CD4-positive, alpha-beta T cell (primary cell): ENCODE measurements around the gene ADAMTS20. TPM values are rescaled to one million over a fixed set of nuclear protein-coding genes. Genes with fewer than 3 reads are reported as not detected.

Source experiments
- ATAC-seq: fragments of 200-7000 bp; cut with Tn5 transposase; one replicate; pipeline ENCODE4 v1.10.0; 2022; ENCODE audit warnings: mild to moderate bottlenecking; ENCODE audit not compliant: poor library complexity
- CTCF ChIA-PET: fragments of 350-600 bp; sonication (Branson Sonifier 250); formaldehyde crosslinking; loops from one replicate; lab custom pipeline; 2021; ENCODE audit warnings: antibody characterized with exemption, inconsistent platforms; lab: Charles Lee
- POLR2A ChIA-PET: fragments of 350-600 bp; sonication (Branson Sonifier 250); formaldehyde crosslinking; loops from one replicate; lab custom pipeline; 2021; ENCODE audit warnings: antibody characterized with exemption, inconsistent platforms; lab: Charles Lee
- DNase-seq, 14 experiments: peaks; one replicate each; pipeline ENCODE4 v3.0.0-alpha.2; 2013 to 2020; ENCODE audit warnings: mixed read lengths in 2 of 14
- H3K27ac ChIP-seq, 2 donors: one replicate each; pipeline versions ENCODE4 v1.5.1 to v1.7.0; 2013; ENCODE audit warnings: low read length in 2 of 2, low read depth in 1 of 2, mild to moderate bottlenecking in 1 of 2
- H3K27me3 ChIP-seq, 2 experiments: 1 replicate in 1 of 2; 2 replicates in 1 of 2; pipeline versions ENCODE4 v1.6.1 to v1.7.0; 2013; ENCODE audit warnings: low read length in 2 of 2, control low read depth in 1 of 2, mild to moderate bottlenecking in 1 of 2, moderate library complexity in 1 of 2; ENCODE audit not compliant: insufficient read depth in 2 of 2, control insufficient read depth in 1 of 2
- H3K36me3 ChIP-seq: one replicate; pipeline ENCODE4 v1.6.1; 2013; ENCODE audit warnings: low read length, control low read depth; ENCODE audit not compliant: insufficient read depth
- H3K4me1 ChIP-seq: one replicate; pipeline ENCODE4 v1.6.1; 2013; ENCODE audit warnings: low read length, control low read depth; ENCODE audit not compliant: insufficient read depth
- H3K4me3 ChIP-seq: one replicate; pipeline ENCODE4 v1.5.1; 2013; ENCODE audit warnings: mild to moderate bottlenecking, low read length, moderate library complexity
- H3K9me3 ChIP-seq, 2 experiments: 1 replicate in 1 of 2; 2 replicates in 1 of 2; pipeline versions ENCODE4 v1.6.1 to v1.7.0; 2013; ENCODE audit warnings: low read length in 2 of 2, mild to moderate bottlenecking in 2 of 2, control low read depth in 1 of 2, moderate library complexity in 1 of 2; ENCODE audit not compliant: control insufficient read depth in 1 of 2, insufficient read depth in 1 of 2
- H3K27ac Mint-ChIP-seq: one replicate; pipeline ENCODE4 v1.8.0; 2020; ENCODE audit warnings: mixed read lengths
- H3K27me3 Mint-ChIP-seq: one replicate; pipeline ENCODE4 v1.8.0; 2021; ENCODE audit warnings: mixed read lengths
- H3K36me3 Mint-ChIP-seq: one replicate; pipeline ENCODE4 v1.8.0; 2021; ENCODE audit warnings: low read depth, mixed read lengths
- H3K4me1 Mint-ChIP-seq: one replicate; pipeline ENCODE4 v1.8.0; 2021; ENCODE audit warnings: low read depth, mixed read lengths
- H3K4me3 Mint-ChIP-seq: one replicate; pipeline ENCODE4 v1.8.0; 2020; ENCODE audit warnings: mild to moderate bottlenecking, mixed read lengths
- H3K9me3 Mint-ChIP-seq: one replicate; pipeline ENCODE4 v1.8.0; 2020; ENCODE audit warnings: mixed read lengths
- intact Hi-C, 2 experiments: fragments of 100-400 bp; cut with DNase I in 1 of 2; cut with micrococcal nuclease in 1 of 2; formaldehyde crosslinking; loops; one replicate each; pipeline versions ENCODE4 v1.15.1 to v1.9.0; 2023 to 2025; cut with DNase I, micrococcal nuclease
- total RNA-seq, 174 experiments: library from RNA in 2 of 174; stranded (reverse) in 2 of 174; gene quantifications; one replicate each; pipeline ENCODE4 v1.2.3 and lab custom pipeline; 2021 to 2026
- TF ChIP-seq, protein P1 (sequence below): fragments of 200-600 bp; IDR thresholded peaks from one replicate; pipeline ENCODE4 v1.8.0; 2022; ENCODE audit warnings: antibody characterized with exemption, mild to moderate bottlenecking

The ADAMTS20 gene
- total RNA-seq, 2 experiments from 2014 or later, result not detected

- H3K4me1 Mint-ChIP-seq, result no peaks in the 10 kb centered on the region
- Histone ChIP-seq H3K9me3 (no peaks in the 10 kb centered on the region), H3K4me3 (no peak overlapping the region), H3K27ac (no peak overlapping the region), H3K4me1 (no peaks in the 10 kb centered on the region), H3K27me3 (no peaks in the 10 kb centered on the region), H3K36me3 (no peaks in the 10 kb centered on the region)
- H3K9me3 Mint-ChIP-seq, result no peaks in the 10 kb centered on the region
- ChIA-PET CTCF (no interaction called here), POLR2A (no interaction called here)
- intact Hi-C loops, result no loop called here
- no peaks in the 10 kb centered on the region for H3K27me3 Mint-ChIP-seq
- ATAC-seq, result no peak
- no peak overlapping the region for H3K27ac Mint-ChIP-seq
- TF ChIP-seq, protein P1, sequence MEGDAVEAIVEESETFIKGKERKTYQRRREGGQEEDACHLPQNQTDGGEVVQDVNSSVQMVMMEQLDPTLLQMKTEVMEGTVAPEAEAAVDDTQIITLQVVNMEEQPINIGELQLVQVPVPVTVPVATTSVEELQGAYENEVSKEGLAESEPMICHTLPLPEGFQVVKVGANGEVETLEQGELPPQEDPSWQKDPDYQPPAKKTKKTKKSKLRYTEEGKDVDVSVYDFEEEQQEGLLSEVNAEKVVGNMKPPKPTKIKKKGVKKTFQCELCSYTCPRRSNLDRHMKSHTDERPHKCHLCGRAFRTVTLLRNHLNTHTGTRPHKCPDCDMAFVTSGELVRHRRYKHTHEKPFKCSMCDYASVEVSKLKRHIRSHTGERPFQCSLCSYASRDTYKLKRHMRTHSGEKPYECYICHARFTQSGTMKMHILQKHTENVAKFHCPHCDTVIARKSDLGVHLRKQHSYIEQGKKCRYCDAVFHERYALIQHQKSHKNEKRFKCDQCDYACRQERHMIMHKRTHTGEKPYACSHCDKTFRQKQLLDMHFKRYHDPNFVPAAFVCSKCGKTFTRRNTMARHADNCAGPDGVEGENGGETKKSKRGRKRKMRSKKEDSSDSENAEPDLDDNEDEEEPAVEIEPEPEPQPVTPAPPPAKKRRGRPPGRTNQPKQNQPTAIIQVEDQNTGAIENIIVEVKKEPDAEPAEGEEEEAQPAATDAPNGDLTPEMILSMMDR, result no peak
- H3K4me3 Mint-ChIP-seq, result no peak overlapping the region
- H3K36me3 Mint-ChIP-seq, result no peaks in the 10 kb centered on the region
- DNase-seq, result no peak
Measured at GRCh38 chr12:43425361-43425760, 126.6 kb downstream of the ADAMTS20 start.

DNA sequence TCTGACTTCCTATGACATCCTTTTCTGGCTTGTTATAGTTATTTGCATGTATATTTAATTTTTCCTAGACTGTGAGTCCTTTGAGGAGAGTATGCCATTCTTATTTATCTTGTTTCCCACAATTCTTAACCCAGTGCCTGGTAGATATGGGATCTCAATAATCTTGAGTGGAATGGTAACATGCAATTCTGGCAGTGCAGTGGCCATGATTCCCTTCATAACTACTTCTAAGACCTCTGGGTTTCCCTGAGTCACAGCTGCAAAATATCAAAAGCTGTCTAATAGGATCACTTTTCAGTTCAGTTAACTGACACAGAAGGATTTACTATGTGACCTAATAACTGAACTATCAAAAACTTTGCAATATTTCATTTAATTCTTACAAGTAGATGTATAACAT lies 135.0 kb downstream of the ADAMTS20 start:
- POLR2A ChIA-PET, result no interaction called here
- H3K36me3 ChIP-seq, result no peaks in the 10 kb centered on the region
- peaks cover 6% of the 10 kb centered on the region for H3K27me3 Mint-ChIP-seq
- DNase-seq (no peak), ATAC-seq (no peak)
- TF ChIP-seq, protein P1, result no peak
- no peak overlapping the region for H3K27ac Mint-ChIP-seq
- no peaks in the 10 kb centered on the region for H3K4me1 ChIP-seq
- H3K9me3 ChIP-seq, result no peaks in the 10 kb centered on the region
- no peaks in the 10 kb centered on the region for H3K27me3 ChIP-seq
- H3K4me3 ChIP-seq, result no peak overlapping the region
- no peak overlapping the region for H3K4me3 Mint-ChIP-seq
- H3K27ac ChIP-seq, result no peak overlapping the region
- no peaks in the 10 kb centered on the region for H3K36me3 Mint-ChIP-seq
- no peaks in the 10 kb centered on the region for H3K4me1 Mint-ChIP-seq
- H3K9me3 Mint-ChIP-seq, result peaks cover 5% of the 10 kb centered on the region
- CTCF ChIA-PET, result no interaction called here
- intact Hi-C loops, result no loop called here

- H3K27me3 ChIP-seq, result no peaks in the 10 kb centered on the region
- H3K9me3 ChIP-seq, result no peaks in the 10 kb centered on the region
- CTCF ChIA-PET, result no interaction called here
- ATAC-seq, result no peak
- intact Hi-C loops, result no loop called here
- Mint-ChIP-seq H3K36me3 (no peaks in the 10 kb centered on the region), H3K27me3 (no peaks in the 10 kb centered on the region), H3K27ac (no peak overlapping the region), H3K4me1 (no peaks in the 10 kb centered on the region), H3K4me3 (no peak overlapping the region), H3K9me3 (no peaks in the 10 kb centered on the region)
- TF ChIP-seq, protein P1, result no peak
- H3K36me3 ChIP-seq, result no peaks in the 10 kb centered on the region
- DNase-seq, result no peak
- H3K4me3 ChIP-seq, result no peak overlapping the region
- H3K4me1 ChIP-seq, result no peaks in the 10 kb centered on the region
- POLR2A ChIA-PET, result no interaction called here
- no peak overlapping the region for H3K27ac ChIP-seq
Measured at GRCh38 chr12:43407816-43408645, 144.0 kb downstream of the ADAMTS20 start.
